HTERT RPE-1 (cell line): ENCODE data around the gene PCGF3.
"Not testable (repeated sequence)": the region's sequence is repeated elsewhere in the genome, so short reads cannot be mapped to it uniquely, and the experiment has no call there.

Experiments used
- in situ Hi-C: fragments of 300-500 bp; cut with MboI; formaldehyde crosslinking; loops from 4 replicates; pipeline ENCODE4 v1.14.3; 2020; ENCODE audit warnings: low sequenced_read_pairs

The PCGF3 gene

GRCh38 chr4:667545-667925 lies 38.1 kb upstream of the PCGF3 start:
- in situ Hi-C loops, result no loop called here

- in situ Hi-C loops, result not testable (repeated sequence)
Measured at GRCh38 chr4:668219-668618, 37.4 kb upstream of the PCGF3 start.

DNA sequence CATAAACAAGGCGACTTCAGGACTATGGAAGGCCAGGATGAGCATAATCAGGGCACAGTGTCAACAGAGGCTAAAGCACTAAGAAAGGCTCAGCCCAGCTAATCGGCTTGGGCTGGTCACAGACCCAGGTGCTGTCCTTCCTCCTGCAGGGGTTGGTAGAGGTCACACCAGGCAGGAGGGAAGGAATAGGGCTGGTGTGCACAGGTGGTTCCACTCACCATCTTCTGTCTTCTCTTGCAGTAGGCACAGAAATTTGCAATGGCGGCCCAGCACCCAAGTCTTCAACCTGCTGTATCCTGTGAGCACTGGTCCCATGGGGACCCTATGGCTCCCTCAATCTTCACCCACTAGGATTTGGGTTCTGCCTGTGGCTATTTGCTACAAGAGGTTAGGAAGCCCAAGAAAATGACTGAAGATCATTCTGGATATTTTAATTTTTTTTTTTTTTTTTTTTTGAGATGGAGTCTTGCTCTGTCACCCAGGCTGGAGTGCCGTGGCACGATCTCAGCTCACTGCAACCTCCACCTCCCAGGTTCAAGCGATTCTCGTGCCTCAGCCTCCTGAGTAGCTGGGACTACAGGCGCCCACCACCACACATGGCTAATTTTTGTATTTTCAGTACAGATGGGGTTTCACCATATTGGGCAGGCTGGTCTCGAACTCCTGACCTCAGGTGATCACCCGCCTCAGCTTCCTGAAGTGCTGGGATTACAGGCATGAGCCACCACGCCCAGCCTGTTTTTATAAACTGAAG lies 35.6 kb upstream of the PCGF3 start:
- in situ Hi-C loops, result not testable (repeated sequence)

- in situ Hi-C loops, result no loop called here
Measured at GRCh38 chr4:671769-672168, 33.9 kb upstream of the PCGF3 start.

GRCh38 chr4:673349-674091 lies 32.1 kb upstream of the PCGF3 start:
- in situ Hi-C loops, result no loop called here

DNA sequence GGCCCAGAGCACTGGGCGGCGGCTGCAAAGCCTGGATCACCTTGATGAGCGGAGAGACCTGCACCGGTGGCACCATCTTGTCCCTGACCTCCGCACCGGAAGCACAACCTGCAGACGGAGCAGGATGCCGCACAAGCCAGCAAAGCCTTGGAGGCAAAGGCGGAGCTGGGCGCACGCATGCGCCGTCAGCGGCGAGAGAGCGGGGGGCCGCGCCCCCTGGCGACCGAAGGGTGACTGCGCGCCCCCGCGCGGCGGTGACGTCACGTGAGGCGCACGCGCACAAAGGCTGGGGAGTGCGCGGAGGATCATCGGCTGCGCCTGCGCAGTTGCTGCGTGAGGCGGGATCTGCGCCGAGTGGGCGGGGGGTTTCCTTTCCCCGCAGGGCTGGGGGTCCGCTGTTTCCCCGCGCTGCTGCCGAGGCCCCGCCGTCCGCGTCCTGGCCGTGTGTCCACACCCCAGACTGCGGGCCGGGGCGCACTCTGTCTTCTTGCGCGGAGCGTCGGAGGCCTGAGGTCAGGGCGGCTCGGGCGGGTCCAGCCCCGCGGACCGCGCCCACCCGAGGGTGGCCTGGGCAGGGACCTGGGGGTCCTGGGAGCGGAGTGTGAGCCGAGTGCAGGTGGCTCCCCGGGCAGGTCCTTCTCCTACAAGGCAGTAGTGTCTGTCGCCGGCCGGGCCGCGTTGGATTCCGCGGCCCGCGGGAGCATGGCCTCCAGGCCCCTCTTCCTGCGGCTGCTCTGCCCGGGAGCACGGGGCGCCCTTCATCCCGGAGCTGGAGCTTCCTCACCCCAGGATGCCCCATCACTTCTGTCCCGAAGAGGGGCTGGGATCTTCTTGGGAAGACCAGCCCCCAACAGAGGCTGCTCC lies 31.2 kb upstream of the PCGF3 start, which contains the start of the genes ATP5ME and MYL5:
Gene ATP5ME, minus strand, starts transcription at position 105 of the 864 bp plus-strand sequence. Its CDS starts 29 bp downstream, at position 76.
Gene MYL5, plus strand, starts transcription at position 371 of the 864 bp plus-strand sequence. CDS start 3,485 bp downstream, outside the sequence.
- in situ Hi-C loops, result no loop called here

DNA sequence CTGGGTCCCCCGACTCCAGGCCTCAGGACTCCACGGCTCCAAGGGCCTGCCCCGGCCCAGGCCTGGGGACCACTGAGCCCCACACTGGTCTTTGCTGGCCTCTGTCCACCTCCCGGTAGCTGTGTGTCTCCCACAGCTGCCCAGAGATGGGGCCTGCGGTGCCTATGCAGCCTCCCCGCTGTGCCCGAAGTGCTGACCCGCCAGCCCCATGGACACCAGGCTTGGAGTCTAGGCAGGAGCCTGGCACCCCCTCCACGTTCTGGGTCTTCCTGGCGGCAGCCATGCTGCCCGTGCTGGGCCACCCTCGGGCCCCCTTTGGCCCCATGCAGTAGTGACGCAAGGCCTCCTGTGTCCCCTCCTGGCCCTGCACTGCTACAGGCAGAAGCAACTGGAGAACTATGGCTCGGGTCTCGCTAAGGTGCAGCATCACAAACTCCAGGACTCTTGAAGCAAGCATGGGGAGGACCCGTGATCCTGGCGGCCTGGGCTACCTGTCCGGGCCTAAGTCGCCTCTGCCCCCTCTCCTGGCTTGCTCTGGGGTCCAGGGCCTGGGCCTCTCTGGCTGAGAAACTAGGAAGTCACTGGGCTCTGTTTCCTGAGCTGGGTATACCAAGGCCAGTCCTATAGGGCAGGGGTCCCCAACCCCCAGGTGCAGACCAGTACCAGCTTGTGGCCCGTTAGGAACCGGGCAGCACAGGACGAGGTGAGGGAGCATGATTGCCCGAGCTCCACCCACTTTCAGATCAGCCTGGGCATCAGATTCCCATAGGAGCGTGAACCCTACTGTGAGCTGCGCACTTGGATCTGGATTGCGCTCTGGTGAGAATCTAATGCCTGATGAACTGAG lies 30.4 kb upstream of the PCGF3 start:
- in situ Hi-C loops, result no loop called here

GRCh38 chr4:675980-676870 lies 29.4 kb upstream of the PCGF3 start:
- in situ Hi-C loops, result no loop called here

DNA sequence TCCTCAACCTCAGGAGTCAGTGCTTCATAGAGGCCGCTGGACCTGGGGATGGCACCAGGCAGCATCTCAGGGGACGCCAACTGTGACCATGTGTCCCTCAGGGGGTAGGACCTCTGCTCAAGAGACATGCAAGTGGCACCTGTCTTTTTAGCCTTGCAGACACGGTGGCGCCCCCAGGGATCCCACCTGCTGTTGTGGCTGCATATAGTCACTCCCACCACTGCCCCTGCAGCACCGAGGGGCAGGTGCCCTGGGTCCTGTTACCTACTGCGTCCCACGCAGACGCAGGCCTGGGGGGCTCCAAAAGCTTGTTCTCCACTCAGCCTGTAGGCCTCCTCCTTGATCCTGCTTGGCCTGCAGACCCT lies 28.8 kb upstream of the PCGF3 start:
- in situ Hi-C loops, result no loop called here

DNA sequence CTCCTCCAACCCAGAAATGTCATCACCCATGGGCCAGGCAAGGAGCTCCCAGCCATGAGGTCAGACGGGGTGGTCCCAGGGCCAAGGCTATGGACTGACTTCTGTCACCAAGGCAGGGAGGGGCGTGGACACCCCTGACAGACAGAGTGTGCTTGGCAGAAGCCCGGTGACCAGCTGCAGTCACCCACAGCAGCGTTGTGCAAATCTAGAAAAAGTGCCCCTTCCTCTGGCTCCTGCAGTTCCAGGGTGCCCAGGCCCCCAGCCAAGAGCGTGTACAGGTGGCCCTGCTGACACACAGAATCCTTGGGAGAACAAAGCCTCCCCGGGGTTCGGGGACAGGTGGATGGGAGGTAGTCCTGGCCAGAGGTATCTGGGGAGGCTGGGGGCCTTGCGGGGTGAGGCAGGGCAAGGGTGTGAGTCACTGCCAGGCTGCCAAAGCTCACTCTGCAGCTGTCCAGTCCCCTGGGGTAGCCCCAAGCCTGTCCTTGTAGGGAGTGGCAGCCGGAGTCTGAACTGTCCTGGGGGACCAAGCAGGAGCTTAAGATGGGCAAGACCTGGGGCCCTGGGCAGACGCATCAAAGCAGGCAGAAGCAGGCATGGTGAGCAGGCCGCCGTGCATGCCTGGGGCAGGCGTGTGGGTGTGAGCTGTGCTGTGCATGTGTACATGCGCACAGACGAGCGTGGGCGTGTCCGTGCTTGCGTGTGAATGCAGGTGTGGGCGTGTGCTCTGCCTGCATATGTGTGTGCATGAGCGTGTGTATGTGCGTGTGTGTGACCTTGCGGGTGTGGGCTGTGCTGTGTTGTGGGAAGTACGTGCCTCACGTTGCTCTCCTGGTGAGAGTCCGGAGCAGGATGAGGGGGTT lies 28.0 kb upstream of the PCGF3 start:
- in situ Hi-C loops, result no loop called here

- in situ Hi-C loops, result no loop called here
Measured at GRCh38 chr4:678331-679103, 27.1 kb upstream of the PCGF3 start.

GRCh38 chr4:679104-679481 lies 26.5 kb upstream of the PCGF3 start:
- in situ Hi-C loops, result no loop called here

DNA sequence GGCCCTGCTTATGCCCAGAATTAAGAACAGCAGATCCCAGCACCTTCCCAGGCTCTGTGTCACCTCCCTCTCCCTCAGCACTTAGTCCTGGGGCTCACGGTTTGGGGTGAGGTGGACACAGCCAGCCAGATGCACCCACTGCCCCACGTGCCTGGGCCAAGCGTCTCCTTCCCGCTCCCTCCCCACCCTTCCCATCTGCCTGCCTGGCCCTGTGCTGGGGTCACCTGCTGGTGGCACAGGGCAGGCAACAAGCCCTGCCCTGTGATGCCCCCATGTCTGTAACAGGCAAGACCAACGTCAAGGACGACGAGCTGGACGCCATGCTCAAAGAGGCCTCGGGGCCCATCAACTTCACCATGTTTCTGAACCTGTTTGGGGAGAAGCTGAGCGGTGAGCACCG lies 26.0 kb upstream of the PCGF3 start:
- in situ Hi-C loops, result no loop called here

GRCh38 chr4:680091-680490 lies 25.5 kb upstream of the PCGF3 start:
- in situ Hi-C loops, result no loop called here

DNA sequence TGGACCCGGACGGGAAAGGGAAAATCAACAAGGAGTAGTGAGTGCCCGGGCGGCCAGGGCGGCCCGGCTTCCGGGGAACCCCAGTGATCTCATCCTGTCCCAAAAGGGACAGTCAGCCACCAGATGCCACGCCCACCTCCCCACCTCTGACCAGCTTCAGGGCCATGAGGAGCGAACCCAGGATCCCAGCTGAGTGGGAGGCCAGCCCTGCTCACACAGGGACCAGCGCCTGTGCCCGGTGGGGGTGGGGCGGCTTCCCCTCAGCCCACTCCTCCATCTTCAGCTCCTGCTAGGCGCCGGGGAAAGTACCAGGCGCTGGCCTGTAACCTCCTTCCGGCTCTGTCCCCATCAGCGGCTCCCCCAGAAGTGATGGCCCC lies 25.1 kb upstream of the PCGF3 start:
- in situ Hi-C loops, result no loop called here

DNA sequence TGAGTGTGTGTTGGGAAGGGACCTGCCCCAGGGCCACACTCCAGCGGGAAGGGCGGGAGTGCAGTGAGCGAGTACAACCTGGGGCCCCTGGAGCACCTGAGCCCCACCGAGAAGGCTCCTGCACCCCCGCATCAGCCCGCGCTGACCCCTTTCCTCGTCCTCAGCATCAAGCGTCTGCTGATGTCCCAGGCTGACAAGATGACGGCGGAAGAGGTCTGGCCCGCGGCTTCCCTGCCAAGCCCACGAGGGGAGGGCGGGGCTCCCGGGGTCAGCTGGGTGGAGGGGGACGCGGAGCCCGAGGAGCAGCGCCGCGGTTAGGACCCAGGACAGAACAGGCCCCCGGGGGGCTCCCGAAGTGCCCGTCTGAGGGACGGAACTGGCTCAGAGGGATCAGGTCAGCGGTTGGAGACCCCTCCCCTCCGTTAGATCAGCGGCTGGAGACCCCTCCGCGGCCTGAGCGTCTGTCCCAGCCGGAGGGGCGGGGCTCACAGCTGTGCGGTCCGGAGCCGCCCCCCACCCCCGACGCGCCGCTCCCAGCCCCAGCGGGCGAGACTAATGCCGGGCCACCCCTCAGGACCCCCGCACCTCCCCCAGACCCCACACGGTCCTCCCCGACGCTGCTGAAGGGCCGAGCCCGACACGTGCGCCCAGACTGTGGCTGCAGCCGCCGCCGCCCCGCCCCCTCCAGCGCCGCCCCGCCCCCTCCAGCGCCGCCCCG lies 24.5 kb upstream of the PCGF3 start:
- in situ Hi-C loops, result no loop called here

DNA sequence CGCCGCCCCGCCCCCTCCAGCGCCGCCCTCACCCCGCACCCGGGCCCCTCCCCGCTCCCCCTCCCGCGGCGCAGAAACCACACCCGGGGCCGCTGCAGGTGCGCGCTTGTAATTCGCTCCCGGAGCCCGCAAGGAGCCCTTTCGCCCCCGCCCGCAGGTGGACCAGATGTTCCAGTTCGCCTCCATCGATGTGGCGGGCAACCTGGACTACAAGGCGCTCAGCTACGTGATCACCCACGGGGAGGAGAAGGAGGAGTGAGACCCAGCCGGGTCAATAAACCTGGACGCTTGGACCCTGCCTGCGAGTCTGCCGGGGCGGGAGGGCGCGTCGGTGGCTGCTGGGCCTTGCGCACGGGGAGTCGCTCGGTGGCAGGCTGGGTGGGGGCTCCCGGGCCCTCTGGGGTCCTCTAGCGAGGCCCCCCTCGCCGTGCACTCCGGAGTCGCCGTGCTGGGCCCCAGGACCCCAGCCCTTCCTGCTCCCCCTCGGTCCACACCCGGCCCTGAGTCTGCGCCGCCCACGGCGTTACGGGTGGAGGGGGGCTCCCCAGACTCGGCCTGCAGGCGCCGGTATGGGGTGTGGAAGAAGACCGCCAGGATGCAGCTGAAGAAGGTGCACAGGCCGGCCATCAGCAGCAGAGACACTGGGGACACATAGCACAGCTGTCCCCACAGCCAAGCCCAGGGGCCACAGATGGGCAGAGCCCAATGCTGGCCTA lies 23.7 kb upstream of the PCGF3 start:
- in situ Hi-C loops, result no loop called here
